ENCODE results near the gene TSPAN4. TPM values are rescaled to one million over a fixed set of nuclear protein-coding genes. Genes with fewer than 3 reads are reported as not detected.

The TSPAN4 gene
- 46.1 TPM for total RNA-seq (2013)
- polyA plus RNA-seq: 10 to 100 TPM; 52.6 to 75.5 (median 63.1) TPM
- 34.6 and 49.5 TPM in 2 replicates for polyA minus RNA-seq
- 2.7 to 34.8 (median 18.2) reads per million in 11 experiments for total RNA-seq

DNA sequence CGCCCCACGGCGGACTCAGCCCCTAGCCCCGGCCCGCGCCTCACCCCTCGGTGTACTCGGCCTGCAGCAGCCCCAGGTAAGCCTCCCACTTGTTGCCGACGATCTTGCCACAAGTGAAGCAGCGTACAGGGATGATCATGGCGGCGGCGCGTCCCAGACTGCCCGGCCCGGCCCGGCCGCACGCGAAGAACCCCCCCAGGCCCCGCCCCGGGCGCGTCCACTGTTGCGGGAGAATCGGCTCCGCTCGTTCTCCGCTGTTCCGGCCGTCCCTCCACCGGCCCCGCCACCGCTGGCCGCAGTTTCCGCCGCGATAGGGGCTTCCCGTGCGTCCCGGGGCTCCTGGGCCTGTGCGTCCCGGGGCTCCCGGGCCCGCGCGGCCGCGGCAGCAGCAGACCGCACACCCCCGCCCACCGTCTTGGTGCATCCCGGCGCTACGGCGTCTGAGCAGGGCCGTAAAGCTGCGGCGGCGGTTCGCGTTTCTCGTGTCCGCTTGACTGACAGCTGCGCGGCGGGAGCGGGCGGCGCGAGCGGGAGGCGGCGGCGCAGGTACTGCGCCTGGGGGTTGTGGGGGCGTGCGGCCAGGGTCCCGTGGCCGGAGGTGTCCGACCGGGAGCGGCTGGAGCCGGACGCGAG is at the start of gene TSPAN4, which contains the start of gene POLR2L:
Gene TSPAN4, plus strand, starts transcription at position 483 of the 633 bp plus-strand sequence. CDS start 7,453 bp downstream, outside the sequence.
Gene POLR2L, minus strand, starts transcription at position 160 of the 633 bp plus-strand sequence. Its CDS starts 21 bp downstream, at position 139.
- peaks cover 0 to 13% (median 8%) of the 10 kb centered on the region in 3 donors for H3K27me3 Mint-ChIP-seq (ENCODE audit: low read depth in 3 of 3)
- Histone ChIP-seq H3K4me1 (ENCODE audit: control insufficient read depth in 1 of 2, insufficient read depth in 2 of 2, low read length in 2 of 2) (peaks cover 40 to 64% of the 10 kb centered on the region in 2 donors), H3K4me2 (replicated peaks; ENCODE audit: extremely low read depth, low read length, poor library complexity, severe bottlenecking) (peak within 1 kb of the TSS; percentile 88), H3K9me3 (replicated peaks in 1 of 2; ENCODE audit: control insufficient read depth in 1 of 2, insufficient read depth in 1 of 2, low read length in 2 of 2) (no peaks in the 10 kb centered on the region), H2AFZ (ENCODE audit: insufficient read depth, low read depth, low read length, poor library complexity, severe bottlenecking) (peak within 1 kb of the TSS; percentile 72), H4K20me1 (ENCODE audit: insufficient read depth, low read length) (peaks cover 74% of the 10 kb centered on the region), H3K4me3 (replicated peaks in 1 of 3; ENCODE audit: low read depth in 2 of 3, low read length in 3 of 3) (peak within 1 kb of the TSS; percentile 88 to 94 (median 92)), H3K36me3 (replicated peaks in 1 of 2; ENCODE audit: control insufficient read depth in 1 of 2, insufficient read depth in 2 of 2, low read length in 2 of 2) (peaks cover 28 to 31% of the 10 kb centered on the region in 2 donors), H3K9ac (ENCODE audit: insufficient read depth, low read length, poor library complexity, severe bottlenecking) (peak within 1 kb of the TSS; percentile 95), H3K27ac (ENCODE audit: low read depth in 1 of 2, low read length in 2 of 2) (peak within 1 kb of the TSS; percentile 70 to 93), H3K79me2 (ENCODE audit: insufficient read depth, low read length) (peaks cover 29% of the 10 kb centered on the region), H3K27me3 (ENCODE audit: control insufficient read depth in 2 of 2, insufficient read depth in 2 of 2, low read length in 2 of 2) (no peaks in the 10 kb centered on the region)
- TF ChIP-seq, protein P1, sequence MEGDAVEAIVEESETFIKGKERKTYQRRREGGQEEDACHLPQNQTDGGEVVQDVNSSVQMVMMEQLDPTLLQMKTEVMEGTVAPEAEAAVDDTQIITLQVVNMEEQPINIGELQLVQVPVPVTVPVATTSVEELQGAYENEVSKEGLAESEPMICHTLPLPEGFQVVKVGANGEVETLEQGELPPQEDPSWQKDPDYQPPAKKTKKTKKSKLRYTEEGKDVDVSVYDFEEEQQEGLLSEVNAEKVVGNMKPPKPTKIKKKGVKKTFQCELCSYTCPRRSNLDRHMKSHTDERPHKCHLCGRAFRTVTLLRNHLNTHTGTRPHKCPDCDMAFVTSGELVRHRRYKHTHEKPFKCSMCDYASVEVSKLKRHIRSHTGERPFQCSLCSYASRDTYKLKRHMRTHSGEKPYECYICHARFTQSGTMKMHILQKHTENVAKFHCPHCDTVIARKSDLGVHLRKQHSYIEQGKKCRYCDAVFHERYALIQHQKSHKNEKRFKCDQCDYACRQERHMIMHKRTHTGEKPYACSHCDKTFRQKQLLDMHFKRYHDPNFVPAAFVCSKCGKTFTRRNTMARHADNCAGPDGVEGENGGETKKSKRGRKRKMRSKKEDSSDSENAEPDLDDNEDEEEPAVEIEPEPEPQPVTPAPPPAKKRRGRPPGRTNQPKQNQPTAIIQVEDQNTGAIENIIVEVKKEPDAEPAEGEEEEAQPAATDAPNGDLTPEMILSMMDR (IDR thresholded peaks at IDR 0.05): no peak
- intact Hi-C loops (cut with micrococcal nuclease): loop anchor here in 1 of 2 donors (5.0 kb wide), 1 partner anchor 35 kb away; the partner anchor contains the start of genes PIDD1 and RPLP2
- H3K27ac Mint-ChIP-seq: peak within 1 kb of the TSS; percentile 72 to 91 (median 84)
- peak within 1 kb of the TSS; percentile 88 to 93 for H3K4me3 Mint-ChIP-seq
- no peaks in the 10 kb centered on the region for H3K9me3 Mint-ChIP-seq
- peak; percentile 83 to 87 (median 84) for DNase-seq
- WGBS (ENCODE audit: insufficient coverage): under 1% methylated on average over 85 of the region's 87 CpGs
- H3K36me3 Mint-ChIP-seq: peaks cover 31 to 34% of the 10 kb centered on the region in 2 donors
- peaks cover 43% of the 10 kb centered on the region for H3K4me1 Mint-ChIP-seq

GRCh38 chr11:792873-793272 is 49.8 kb upstream of the TSPAN4 start:
- DNase-seq: no peak
- H3K4me3 Mint-ChIP-seq: no peak overlapping the region
- H3K27ac Mint-ChIP-seq: no peak overlapping the region
- Histone ChIP-seq H3K36me3 (replicated peaks in 1 of 2; ENCODE audit: control insufficient read depth in 1 of 2, insufficient read depth in 2 of 2, low read length in 2 of 2) (peaks cover 5 to 9% of the 10 kb centered on the region in 2 donors), H3K9me3 (replicated peaks in 1 of 2; ENCODE audit: control insufficient read depth in 1 of 2, insufficient read depth in 1 of 2, low read length in 2 of 2) (no peaks in the 10 kb centered on the region), H2AFZ (ENCODE audit: insufficient read depth, low read depth, low read length, poor library complexity, severe bottlenecking) (no peak overlapping the region), H3K27me3 (ENCODE audit: control insufficient read depth in 2 of 2, insufficient read depth in 2 of 2, low read length in 2 of 2) (peaks cover 4 to 25% of the 10 kb centered on the region in 2 donors), H3K4me3 (replicated peaks in 1 of 3; ENCODE audit: low read depth in 2 of 3, low read length in 3 of 3) (no peak overlapping the region), H4K20me1 (ENCODE audit: insufficient read depth, low read length) (peaks cover 12% of the 10 kb centered on the region), H3K4me2 (replicated peaks; ENCODE audit: extremely low read depth, low read length, poor library complexity, severe bottlenecking) (no peak overlapping the region), H3K79me2 (ENCODE audit: insufficient read depth, low read length) (peaks cover 15% of the 10 kb centered on the region), H3K9ac (ENCODE audit: insufficient read depth, low read length, poor library complexity, severe bottlenecking) (no peak overlapping the region), H3K4me1 (ENCODE audit: control insufficient read depth in 1 of 2, insufficient read depth in 2 of 2, low read length in 2 of 2) (peaks cover 25 to 26% of the 10 kb centered on the region in 2 donors), H3K27ac (ENCODE audit: low read depth in 1 of 2, low read length in 2 of 2) (no peak overlapping the region)
- H3K4me1 Mint-ChIP-seq: peaks cover 18% of the 10 kb centered on the region
- H3K27me3 Mint-ChIP-seq (ENCODE audit: low read depth in 3 of 3): peaks cover 15 to 29% (median 20%) of the 10 kb centered on the region in 3 donors
- peaks cover 0 to 2% (median 0%) of the 10 kb centered on the region in 7 donors for H3K9me3 Mint-ChIP-seq
- H3K36me3 Mint-ChIP-seq: peaks cover 15 to 17% of the 10 kb centered on the region in 2 donors
- intact Hi-C loops (cut with micrococcal nuclease): no loop called here
- TF ChIP-seq, protein P1 (IDR thresholded peaks at IDR 0.05): no peak
- WGBS (ENCODE audit: insufficient coverage): 92% methylated on average over 13 of the region's 13 CpGs

Data from CD14-positive monocyte (primary cell).